HepG2 (cell line): Measurements from ENCODE around the gene SYTL3. TPM values are rescaled to one million over a fixed set of nuclear protein-coding genes. Genes with fewer than 3 reads are reported as not detected.

Experiments used
- ATAC-seq: fragments of 200-7000 bp; cut with Tn5 transposase; 3 replicates; pipeline ENCODE4 v1.9.1; 2020; ENCODE audit warnings: mild to moderate bottlenecking, moderate library complexity
- BruUV-seq: library from RNA; stranded (reverse); fragments of 400-500 nt; replicated peaks from 2 replicates; lab custom pipeline; 2021; lab: Mats Ljungman, UMichigan
- CTCF ChIA-PET: fragments of 300-600 bp; formaldehyde crosslinking; extraction: SDS; loops from one replicate; lab custom pipeline; 2021; ENCODE audit warnings: low total read pairs, inconsistent platforms, low intra/inter-chr PET ratio; lab: Yijun Ruan, JAX
- POLR2A ChIA-PET: fragments of 350-600 bp; sonication (Branson Sonifier 250); formaldehyde crosslinking; loops from one replicate; lab custom pipeline; 2020; ENCODE audit warnings: antibody characterized with exemption, inconsistent platforms; lab: Yijun Ruan, JAX
- DNase-seq: peaks from one replicate; pipeline ENCODE4 v3.0.0-alpha.2; 2015; ENCODE audit warnings: low spot score
- FAIRE-seq: peaks from 3 replicates; lab custom pipeline; 2011; peaks lifted over from hg19 to GRCh38; lab: Jason Lieb, UNC
- H2AFZ ChIP-seq: one replicate; pipeline ENCODE4 v1.6.1; 2011; ENCODE audit warnings: low read length, inconsistent platforms
- H3K27ac ChIP-seq: fragments of 300-600 bp; 3 replicates; pipeline ENCODE4 v1.8.0; 2011; ENCODE audit warnings: mixed run types, mild to moderate bottlenecking, mixed read lengths, low read length, inconsistent platforms; ENCODE audit not compliant: insufficient read depth; ENCODE audit errors: extremely low read length
- H3K27me3 ChIP-seq, 2 experiments: fragments of 200-600 bp in 1 of 2; 2 replicates in 1 of 2; 3 replicates in 1 of 2; pipeline versions ENCODE4 v1.6.0 to v1.8.0; 2011; ENCODE audit warnings: low read length in 2 of 2, mild to moderate bottlenecking in 2 of 2, moderate library complexity in 2 of 2, inconsistent platforms in 1 of 2; ENCODE audit not compliant: insufficient read depth in 2 of 2, control insufficient read depth in 1 of 2
- H3K36me3 ChIP-seq, 2 experiments: fragments of 200-600 bp in 1 of 2; replicated peaks in 1 of 2; 2 replicates in 1 of 2; 3 replicates in 1 of 2; pipeline versions ENCODE4 v1.5.1 to v1.8.0; 2011; ENCODE audit warnings: low read length in 2 of 2, inconsistent platforms in 1 of 2; ENCODE audit not compliant: insufficient read depth in 2 of 2, control insufficient read depth in 1 of 2
- H3K4me1 ChIP-seq: 2 replicates; pipeline ENCODE4 v1.5.1; 2012; ENCODE audit warnings: low read length, inconsistent platforms; ENCODE audit not compliant: insufficient read depth
- H3K4me2 ChIP-seq: 2 replicates; pipeline ENCODE4 v1.6.0; 2011; ENCODE audit warnings: low read depth, low read length, inconsistent platforms
- H3K4me3 ChIP-seq, 3 experiments: fragments of 200-600 bp in 1 of 3; sonication (generic), shearing (Covaris generic) in 1 of 3; replicated peaks in 1 of 3; 2 replicates each; pipeline ENCODE4 v1.5.1; 2011 to 2016; ENCODE audit warnings: low read length in 3 of 3, inconsistent platforms in 2 of 3, low read depth in 2 of 3, mild to moderate bottlenecking in 2 of 3, control low read depth in 1 of 3, mixed read lengths in 1 of 3; ENCODE audit not compliant: insufficient read depth in 1 of 3
- H3K79me2 ChIP-seq: one replicate; pipeline ENCODE4 v1.6.1; 2011; ENCODE audit warnings: low read length, inconsistent platforms; ENCODE audit not compliant: insufficient read depth
- H3K9ac ChIP-seq: 2 replicates; pipeline ENCODE4 v1.6.0; 2011; ENCODE audit warnings: mild to moderate bottlenecking, low read depth, low read length, inconsistent platforms; ENCODE audit not compliant: insufficient read depth
- H3K9me3 ChIP-seq: 2 replicates; pipeline ENCODE4 v1.5.1; 2012; ENCODE audit warnings: mild to moderate bottlenecking, low read length
- H4K20me1 ChIP-seq: 2 replicates; pipeline ENCODE4 v1.6.0; 2011; ENCODE audit warnings: inconsistent platforms, mild to moderate bottlenecking, low read length, moderate library complexity; ENCODE audit not compliant: insufficient read depth
- CEBPB ChIP-seq: IDR thresholded peaks from 2 replicates; pipeline ENCODE4 v1.6.1; 2011; ENCODE audit warnings: low read depth, low read length, improper control_type of control experiment, borderline replicate concordance
- NFE2L2 ChIP-seq: fragments of 150-350 bp; IDR thresholded peaks from 2 replicates; pipeline ENCODE4 v1.6.1; 2014; ENCODE audit warnings: low read length
- TEAD2 ChIP-seq: sonication (generic); formaldehyde crosslinking; IDR thresholded peaks from 2 replicates; pipeline ENCODE4 v1.9.0; 2021; ENCODE audit warnings: missing genetic modification reagents
- ZNF563 ChIP-seq: sonication (generic); formaldehyde crosslinking; IDR thresholded peaks from 2 replicates; pipeline ENCODE4 v1.8.0; 2022; ENCODE audit warnings: mild to moderate bottlenecking, moderate library complexity, missing genetic modification reagents
- WGBS: methylation state at CpG from one replicate; pipeline ENCODE4 v1.1.6; 2017; ENCODE audit warnings: low lambda C conversion rate; 5-methylcytosine and 5-hydroxymethylcytosine counted together
- in situ Hi-C: cut with HindIII; loops from 2 replicates; pipeline ENCODE4 v1.10.0; 2017; ENCODE audit warnings: low pct_unique_long_range_greater_than_20kb; ENCODE audit not compliant: extremely low pct_ligation_motif_present
- intact Hi-C: fragments of 100-400 bp; cut with micrococcal nuclease; formaldehyde crosslinking; loops from one replicate; pipeline ENCODE4 v1.10.0; 2022; ENCODE audit not compliant: unreplicated experiment
- polyA plus RNA-seq, 8 experiments: library from polyadenylated mRNA; depleted of rRNA in 3 of 8; stranded (reverse) in 7 of 8; unstranded in 1 of 8; fragments of >200 nt; fragmentation: Illumina TruSeq in 4 of 8; extraction: Trizol in 4 of 8; gene quantifications; 2 replicates each; pipeline versions ENCODE4 v1.2.1 to v1.2.3, GENCODE V29; 2011 to 2016; ENCODE audit warnings: low read depth in 4 of 8, missing spikeins in 1 of 8, mixed read lengths in 1 of 8; ENCODE audit not compliant: insufficient read depth in 1 of 8
- total RNA-seq, 5 experiments: library from RNA; depleted of rRNA; stranded (reverse); fragments of >200 nt; fragmentation: Illumina TruSeq; extraction: Trizol; gene quantifications; 2 replicates each; pipeline ENCODE4 v1.2.3, GENCODE V29; 2016; ENCODE audit warnings: low read depth in 1 of 5
- TF ChIP-seq, protein P1 (sequence below): sonication (generic); formaldehyde crosslinking; IDR thresholded peaks from 2 replicates; pipeline ENCODE4 v1.9.0; 2021; ENCODE audit warnings: missing genetic modification reagents, mild to moderate bottlenecking, borderline replicate concordance
- TF ChIP-seq, protein P2 (sequence below): sonication (generic); formaldehyde crosslinking; IDR thresholded peaks from 2 replicates; pipeline ENCODE4 v1.5.0; 2020; ENCODE audit warnings: mild to moderate bottlenecking, low read depth, missing genetic modification reagents, borderline replicate concordance
- TF ChIP-seq, protein P3 (sequence below), 2 experiments: fragments of 450-650 bp in 1 of 2; sonication (generic) in 1 of 2; formaldehyde crosslinking in 1 of 2; IDR thresholded peaks; 2 replicates each; pipeline versions ENCODE4 v1.6.1 to v1.8.0; 2016 to 2022; ENCODE audit warnings: antibody characterized with exemption in 1 of 2, mild to moderate bottlenecking in 1 of 2, missing genetic modification reagents in 1 of 2

SYTL3 gene
- total and polyA plus RNA-seq, 2 of the 13 experiments (the other 11 are each of a cell fraction or from before 2014, with no cell fraction given): 0.11 to 0.28 TPM

- Histone ChIP-seq H3K9me3 (no peaks in the 10 kb centered on the region), H4K20me1 (no peaks in the 10 kb centered on the region)
- POLR2A ChIA-PET: no interaction called here
- in situ Hi-C loops: no loop called here
- no peak for DNase-seq
- no TSS peak for BruUV-seq
- TF ChIP-seq, protein P1, sequence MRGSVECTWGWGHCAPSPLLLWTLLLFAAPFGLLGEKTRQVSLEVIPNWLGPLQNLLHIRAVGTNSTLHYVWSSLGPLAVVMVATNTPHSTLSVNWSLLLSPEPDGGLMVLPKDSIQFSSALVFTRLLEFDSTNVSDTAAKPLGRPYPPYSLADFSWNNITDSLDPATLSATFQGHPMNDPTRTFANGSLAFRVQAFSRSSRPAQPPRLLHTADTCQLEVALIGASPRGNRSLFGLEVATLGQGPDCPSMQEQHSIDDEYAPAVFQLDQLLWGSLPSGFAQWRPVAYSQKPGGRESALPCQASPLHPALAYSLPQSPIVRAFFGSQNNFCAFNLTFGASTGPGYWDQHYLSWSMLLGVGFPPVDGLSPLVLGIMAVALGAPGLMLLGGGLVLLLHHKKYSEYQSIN (CRISPR knock-in tag): no peak
- TF ChIP-seq TEAD2 (no peak), ZNF563 (CRISPR knock-in tag) (no peak)
- TF ChIP-seq, protein P2, sequence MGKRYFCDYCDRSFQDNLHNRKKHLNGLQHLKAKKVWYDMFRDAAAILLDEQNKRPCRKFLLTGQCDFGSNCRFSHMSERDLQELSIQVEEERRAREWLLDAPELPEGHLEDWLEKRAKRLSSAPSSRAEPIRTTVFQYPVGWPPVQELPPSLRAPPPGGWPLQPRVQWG (CRISPR knock-in tag): no peak
- TF ChIP-seq, all 625 proteins: peak for 0
- intact Hi-C loops: no loop called here
- H2AFZ ChIP-seq: no peak overlapping the region
- no peaks in the 10 kb centered on the region for H3K79me2 ChIP-seq
- CTCF ChIA-PET: interaction anchor here (2.0 kb wide), 1 partner anchor 311 kb away, joined by 9 read pairs; no protein-coding TSS in a partner anchor
- H3K4me2 ChIP-seq: no peak overlapping the region
- H3K9ac ChIP-seq: no peak overlapping the region
- peaks cover 11% of the 10 kb centered on the region for H3K4me1 ChIP-seq
- no peaks in the 10 kb centered on the region for H3K36me3 ChIP-seq
- no peak; the same call in 2 of the 3 replicates for ATAC-seq
- 32% methylated on average over 3 of the region's 3 CpGs for WGBS
- H3K27ac ChIP-seq: no peak overlapping the region
- FAIRE-seq: no peak
- H3K27me3 ChIP-seq: peaks cover 10 to 47% of the 10 kb centered on the region in 2 experiments; a peak in 4 of 5 replicates
- no peak overlapping the region for H3K4me3 ChIP-seq
Measured at GRCh38 chr6:158661156-158661685, 11.4 kb downstream of the SYTL3 start.

DNA sequence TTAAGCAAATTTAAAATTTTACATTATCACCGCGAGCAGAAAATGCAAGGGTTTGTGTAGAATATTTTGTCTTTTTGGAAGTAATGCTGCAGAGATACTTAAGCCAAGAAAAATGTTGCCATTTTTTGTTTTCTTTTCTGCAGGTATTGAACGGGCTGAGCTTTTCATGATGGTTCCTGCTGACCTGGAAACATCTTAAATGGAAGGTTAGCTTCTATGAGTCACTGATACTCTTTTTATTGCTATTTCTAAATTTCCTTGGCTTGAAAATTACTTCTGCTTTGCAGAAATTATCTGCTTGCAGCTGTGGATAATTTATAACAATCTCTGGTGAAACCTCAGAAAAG lies 12.7 kb downstream of the SYTL3 start:
- no peaks in the 10 kb centered on the region for H3K36me3 ChIP-seq
- ChIA-PET POLR2A (no interaction called here), CTCF (no interaction called here)
- 43% methylated on average over 3 of the region's 3 CpGs for WGBS
- H3K27ac ChIP-seq: no peak overlapping the region
- no peaks in the 10 kb centered on the region; the same call in 1 of the 2 replicates for H3K4me1 ChIP-seq
- in situ Hi-C loops (no loop called here), intact Hi-C loops (no loop called here)
- DNase-seq: no peak
- no peaks in the 10 kb centered on the region for H3K79me2 ChIP-seq
- peaks cover 15 to 61% of the 10 kb centered on the region in 2 experiments; a peak in 4 of 5 replicates for H3K27me3 ChIP-seq
- BruUV-seq: no TSS peak
- no peaks in the 10 kb centered on the region for H4K20me1 ChIP-seq
- H2AFZ ChIP-seq: no peak overlapping the region
- no peak overlapping the region for H3K4me2 ChIP-seq
- H3K9me3 ChIP-seq: no peaks in the 10 kb centered on the region
- no peak overlapping the region for H3K9ac ChIP-seq
- no peak for FAIRE-seq
- H3K4me3 ChIP-seq: no peak overlapping the region
- no peak for ATAC-seq
- TF ChIP-seq NFE2L2: no peak
- no peak for TF ChIP-seq CEBPB
- TF ChIP-seq, protein P3, sequence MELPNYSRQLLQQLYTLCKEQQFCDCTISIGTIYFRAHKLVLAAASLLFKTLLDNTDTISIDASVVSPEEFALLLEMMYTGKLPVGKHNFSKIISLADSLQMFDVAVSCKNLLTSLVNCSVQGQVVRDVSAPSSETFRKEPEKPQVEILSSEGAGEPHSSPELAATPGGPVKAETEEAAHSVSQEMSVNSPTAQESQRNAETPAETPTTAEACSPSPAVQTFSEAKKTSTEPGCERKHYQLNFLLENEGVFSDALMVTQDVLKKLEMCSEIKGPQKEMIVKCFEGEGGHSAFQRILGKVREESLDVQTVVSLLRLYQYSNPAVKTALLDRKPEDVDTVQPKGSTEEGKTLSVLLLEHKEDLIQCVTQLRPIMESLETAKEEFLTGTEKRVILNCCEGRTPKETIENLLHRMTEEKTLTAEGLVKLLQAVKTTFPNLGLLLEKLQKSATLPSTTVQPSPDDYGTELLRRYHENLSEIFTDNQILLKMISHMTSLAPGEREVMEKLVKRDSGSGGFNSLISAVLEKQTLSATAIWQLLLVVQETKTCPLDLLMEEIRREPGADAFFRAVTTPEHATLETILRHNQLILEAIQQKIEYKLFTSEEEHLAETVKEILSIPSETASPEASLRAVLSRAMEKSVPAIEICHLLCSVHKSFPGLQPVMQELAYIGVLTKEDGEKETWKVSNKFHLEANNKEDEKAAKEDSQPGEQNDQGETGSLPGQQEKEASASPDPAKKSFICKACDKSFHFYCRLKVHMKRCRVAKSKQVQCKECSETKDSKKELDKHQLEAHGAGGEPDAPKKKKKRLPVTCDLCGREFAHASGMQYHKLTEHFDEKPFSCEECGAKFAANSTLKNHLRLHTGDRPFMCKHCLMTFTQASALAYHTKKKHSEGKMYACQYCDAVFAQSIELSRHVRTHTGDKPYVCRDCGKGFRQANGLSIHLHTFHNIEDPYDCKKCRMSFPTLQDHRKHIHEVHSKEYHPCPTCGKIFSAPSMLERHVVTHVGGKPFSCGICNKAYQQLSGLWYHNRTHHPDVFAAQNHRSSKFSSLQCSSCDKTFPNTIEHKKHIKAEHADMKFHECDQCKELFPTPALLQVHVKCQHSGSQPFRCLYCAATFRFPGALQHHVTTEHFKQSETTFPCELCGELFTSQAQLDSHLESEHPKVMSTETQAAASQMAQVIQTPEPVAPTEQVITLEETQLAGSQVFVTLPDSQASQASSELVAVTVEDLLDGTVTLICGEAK (IDR thresholded peaks at IDR 0.05): no peak
- TF ChIP-seq, protein P3 (CRISPR knock-in tag; IDR thresholded peaks at IDR 0.05): no peak
